HepG2 (cell line): ENCODE data around the gene DBN1. TPM values are rescaled to one million over a fixed set of nuclear protein-coding genes. Genes with fewer than 3 reads are reported as not detected.

Experiments used
- ATRX ChIP-seq: sonication (generic); formaldehyde crosslinking; IDR thresholded peaks from 2 replicates; pipeline ENCODE4 v1.4.0; 2020; ENCODE audit warnings: missing genetic modification reagents, borderline replicate concordance
- DNMT1 ChIP-seq: sonication (generic); formaldehyde crosslinking; IDR thresholded peaks from 2 replicates; pipeline ENCODE4 v1.5.1; 2020; ENCODE audit warnings: mild to moderate bottlenecking, missing genetic modification reagents
- ETS1 ChIP-seq: sonication (generic); formaldehyde crosslinking; IDR thresholded peaks from 2 replicates; pipeline ENCODE4 v1.4.0; 2020; ENCODE audit warnings: missing genetic modification reagents
- GZF1 ChIP-seq: sonication (generic); formaldehyde crosslinking; IDR thresholded peaks from 2 replicates; pipeline ENCODE4 v1.5.1; 2020; ENCODE audit warnings: mild to moderate bottlenecking, missing genetic modification reagents
- KDM3A ChIP-seq: IDR thresholded peaks from 2 replicates; pipeline ENCODE4 v1.6.1; 2018; ENCODE audit warnings: low read depth, missing compliant biosample characterization
- MIER3 ChIP-seq: IDR thresholded peaks from 2 replicates; pipeline ENCODE4 v1.6.1; 2016; ENCODE audit warnings: missing compliant biosample characterization, borderline replicate concordance
- SIN3B ChIP-seq: fragments of 150-350 bp; IDR thresholded peaks from 2 replicates; pipeline ENCODE4 v1.6.1; 2014; ENCODE audit warnings: low read length
- SRF ChIP-seq: IDR thresholded peaks from 2 replicates; pipeline ENCODE4 v1.6.1; 2011; ENCODE audit warnings: mild to moderate bottlenecking, low read depth, low read length, moderate library complexity
- TCF7 ChIP-seq: sonication (generic); IDR thresholded peaks from 2 replicates; pipeline ENCODE4 v1.6.1; 2016; ENCODE audit warnings: antibody characterized with exemption, low read depth
- THAP9 ChIP-seq: sonication (generic); formaldehyde crosslinking; IDR thresholded peaks from 2 replicates; pipeline ENCODE4; 2020; ENCODE audit warnings: missing genetic modification reagents, mild to moderate bottlenecking, borderline replicate concordance
- YEATS2 ChIP-seq: sonication (generic); formaldehyde crosslinking; IDR thresholded peaks from 2 replicates; pipeline ENCODE4 v1.4.0; 2020; ENCODE audit warnings: missing genetic modification reagents, borderline replicate concordance
- ZNF558 ChIP-seq: sonication (generic); formaldehyde crosslinking; IDR thresholded peaks from 2 replicates; pipeline ENCODE4 v1.9.0; 2022; ENCODE audit warnings: mild to moderate bottlenecking, missing genetic modification reagents, borderline replicate concordance
- ZNF670 ChIP-seq: sonication (generic); formaldehyde crosslinking; IDR thresholded peaks from 2 replicates; pipeline ENCODE4 v1.8.0; 2022; ENCODE audit warnings: mild to moderate bottlenecking, missing genetic modification reagents, borderline replicate concordance
- ZNF720 ChIP-seq: sonication (generic); formaldehyde crosslinking; IDR thresholded peaks from 2 replicates; pipeline ENCODE4 v1.4.0; 2020; ENCODE audit warnings: missing genetic modification reagents
- ZNF878 ChIP-seq: sonication (generic); formaldehyde crosslinking; IDR thresholded peaks from 2 replicates; pipeline ENCODE4 v1.8.1; 2023; ENCODE audit warnings: mild to moderate bottlenecking, missing genetic modification reagents, moderate library complexity
- ZSCAN9 ChIP-seq: IDR thresholded peaks from 2 replicates; pipeline ENCODE4 v1.6.1; 2016; ENCODE audit warnings: borderline replicate concordance
- polyA plus RNA-seq, 8 experiments: library from polyadenylated mRNA; depleted of rRNA in 3 of 8; stranded (reverse) in 7 of 8; unstranded in 1 of 8; fragments of >200 nt; fragmentation: Illumina TruSeq in 4 of 8; extraction: Trizol in 4 of 8; gene quantifications; 2 replicates each; pipeline versions ENCODE4 v1.2.1 to v1.2.3, GENCODE V29; 2011 to 2016; ENCODE audit warnings: low read depth in 4 of 8, missing spikeins in 1 of 8, mixed read lengths in 1 of 8; ENCODE audit not compliant: insufficient read depth in 1 of 8
- total RNA-seq, 5 experiments: library from RNA; depleted of rRNA; stranded (reverse); fragments of >200 nt; fragmentation: Illumina TruSeq; extraction: Trizol; gene quantifications; 2 replicates each; pipeline ENCODE4 v1.2.3, GENCODE V29; 2016; ENCODE audit warnings: low read depth in 1 of 5
- TF ChIP-seq, protein P1 (sequence below): conservative IDR thresholded peaks from 2 replicates; pipeline ENCODE4 v1.6.1; 2018; ENCODE audit warnings: missing genetic modification reagents
- TF ChIP-seq, protein P2 (sequence below): sonication (generic); formaldehyde crosslinking; IDR thresholded peaks from 2 replicates; pipeline ENCODE4 v1.4.0; 2020; ENCODE audit warnings: missing genetic modification reagents, borderline replicate concordance
- TF ChIP-seq, protein P3 (sequence below): sonication (generic); formaldehyde crosslinking; conservative IDR thresholded peaks from 2 replicates; pipeline ENCODE4 v1.4.0; 2020; ENCODE audit warnings: missing genetic modification reagents

Gene DBN1
- total and polyA plus RNA-seq, 2 of the 13 experiments (the other 11 are each of a cell fraction or from before 2014, with no cell fraction given), result 27.0 to 37.3 TPM

GRCh38 chr5:177516601-177517568 lies 43.5 kb upstream of the DBN1 start, which contains the start of gene DDX41 (continued):
- TF ChIP-seq ZNF558 (no peak), KDM3A (0 out of 2 replicates have a peak, but pooled peaks have one; percentile 76), ATRX (CRISPR knock-in tag) (no peak), MIER3 (CRISPR knock-in tag) (peak; percentile 69), SRF (no peak; the same call in 1 of the 2 replicates), YEATS2 (CRISPR knock-in tag) (peak; percentile 99), ZNF720 (CRISPR knock-in tag) (no peak), ZSCAN9 (peak; percentile 69; the same call in 1 of the 2 replicates), GZF1 (no peak), ETS1 (CRISPR knock-in tag) (peak; percentile 77; the same call in 1 of the 2 replicates), ZNF670 (peak; percentile 68; the same call in 1 of the 2 replicates), SIN3B (peak; percentile 78), DNMT1 (CRISPR knock-in tag) (peak; percentile 72; the same call in 1 of the 2 replicates), TCF7 (no peak), THAP9 (peak; percentile 99), ZNF878 (no peak)
- TF ChIP-seq, protein P1, sequence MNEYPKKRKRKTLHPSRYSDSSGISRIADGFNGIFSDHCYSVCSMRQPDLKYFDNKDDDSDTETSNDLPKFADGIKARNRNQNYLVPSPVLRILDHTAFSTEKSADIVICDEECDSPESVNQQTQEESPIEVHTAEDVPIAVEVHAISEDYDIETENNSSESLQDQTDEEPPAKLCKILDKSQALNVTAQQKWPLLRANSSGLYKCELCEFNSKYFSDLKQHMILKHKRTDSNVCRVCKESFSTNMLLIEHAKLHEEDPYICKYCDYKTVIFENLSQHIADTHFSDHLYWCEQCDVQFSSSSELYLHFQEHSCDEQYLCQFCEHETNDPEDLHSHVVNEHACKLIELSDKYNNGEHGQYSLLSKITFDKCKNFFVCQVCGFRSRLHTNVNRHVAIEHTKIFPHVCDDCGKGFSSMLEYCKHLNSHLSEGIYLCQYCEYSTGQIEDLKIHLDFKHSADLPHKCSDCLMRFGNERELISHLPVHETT (CRISPR knock-in tag), result peak; percentile 95
- TF ChIP-seq, protein P2, sequence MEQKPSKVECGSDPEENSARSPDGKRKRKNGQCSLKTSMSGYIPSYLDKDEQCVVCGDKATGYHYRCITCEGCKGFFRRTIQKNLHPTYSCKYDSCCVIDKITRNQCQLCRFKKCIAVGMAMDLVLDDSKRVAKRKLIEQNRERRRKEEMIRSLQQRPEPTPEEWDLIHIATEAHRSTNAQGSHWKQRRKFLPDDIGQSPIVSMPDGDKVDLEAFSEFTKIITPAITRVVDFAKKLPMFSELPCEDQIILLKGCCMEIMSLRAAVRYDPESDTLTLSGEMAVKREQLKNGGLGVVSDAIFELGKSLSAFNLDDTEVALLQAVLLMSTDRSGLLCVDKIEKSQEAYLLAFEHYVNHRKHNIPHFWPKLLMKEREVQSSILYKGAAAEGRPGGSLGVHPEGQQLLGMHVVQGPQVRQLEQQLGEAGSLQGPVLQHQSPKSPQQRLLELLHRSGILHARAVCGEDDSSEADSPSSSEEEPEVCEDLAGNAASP (CRISPR knock-in tag), result peak; percentile 32; the same call in 1 of the 2 replicates
- TF ChIP-seq, protein P3, sequence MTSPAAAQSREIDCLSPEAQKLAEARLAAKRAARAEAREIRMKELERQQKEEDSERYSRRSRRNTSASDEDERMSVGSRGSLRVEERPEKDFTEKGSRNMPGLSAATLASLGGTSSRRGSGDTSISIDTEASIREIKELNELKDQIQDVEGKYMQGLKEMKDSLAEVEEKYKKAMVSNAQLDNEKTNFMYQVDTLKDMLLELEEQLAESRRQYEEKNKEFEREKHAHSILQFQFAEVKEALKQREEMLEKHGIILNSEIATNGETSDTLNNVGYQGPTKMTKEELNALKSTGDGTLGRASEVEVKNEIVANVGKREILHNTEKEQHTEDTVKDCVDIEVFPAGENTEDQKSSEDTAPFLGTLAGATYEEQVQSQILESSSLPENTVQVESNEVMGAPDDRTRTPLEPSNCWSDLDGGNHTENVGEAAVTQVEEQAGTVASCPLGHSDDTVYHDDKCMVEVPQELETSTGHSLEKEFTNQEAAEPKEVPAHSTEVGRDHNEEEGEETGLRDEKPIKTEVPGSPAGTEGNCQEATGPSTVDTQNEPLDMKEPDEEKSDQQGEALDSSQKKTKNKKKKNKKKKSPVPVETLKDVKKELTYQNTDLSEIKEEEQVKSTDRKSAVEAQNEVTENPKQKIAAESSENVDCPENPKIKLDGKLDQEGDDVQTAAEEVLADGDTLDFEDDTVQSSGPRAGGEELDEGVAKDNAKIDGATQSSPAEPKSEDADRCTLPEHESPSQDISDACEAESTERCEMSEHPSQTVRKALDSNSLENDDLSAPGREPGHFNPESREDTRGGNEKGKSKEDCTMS (CRISPR knock-in tag), result no peak
